ENCODE data around the gene KRT8. TPM values are rescaled to one million over a fixed set of nuclear protein-coding genes. Genes with fewer than 3 reads are reported as not detected.

Gene KRT8
- polyA plus RNA-seq, 1 of the 3 experiments (the other 2 are of a cell fraction): 49.4 TPM

DNA sequence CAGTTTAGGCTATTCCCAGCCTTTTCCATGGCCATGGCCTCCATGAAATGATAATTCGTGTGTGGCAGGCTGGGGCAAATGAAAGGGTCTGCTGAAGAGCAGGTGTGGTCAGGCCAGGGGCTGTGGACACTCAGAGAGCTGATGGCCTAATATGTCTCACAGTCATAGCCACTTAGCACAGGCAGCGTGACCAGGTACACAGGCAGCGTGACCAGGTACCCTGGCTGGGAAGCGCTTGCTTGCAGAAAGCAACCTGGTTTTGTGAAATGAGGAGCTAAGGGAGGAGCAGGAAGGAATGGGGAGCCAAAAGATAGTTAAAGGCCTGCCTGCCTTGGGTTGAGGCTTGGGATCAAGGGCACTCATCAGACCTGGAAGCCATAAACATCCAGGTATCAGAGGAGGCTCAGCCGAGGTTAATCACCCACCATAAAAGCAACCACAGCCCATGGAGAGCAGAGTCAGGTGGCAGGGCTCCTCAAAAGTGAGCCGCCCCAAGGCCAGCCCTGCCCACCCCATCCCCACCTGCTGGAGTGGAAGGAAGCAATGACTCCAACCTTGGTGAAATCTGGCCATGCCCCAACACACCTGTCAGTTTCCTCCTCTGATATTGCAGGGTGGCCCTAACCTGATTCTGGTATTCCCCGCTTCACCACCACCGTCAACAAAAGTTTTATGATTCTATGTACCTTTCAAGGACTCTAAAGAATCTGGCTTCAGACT lies 8.0 kb upstream of the KRT8 start:
- Histone ChIP-seq H3K9me2 (no peaks in the 10 kb centered on the region), H4K20me1 (ENCODE audit: insufficient read depth) (no peaks in the 10 kb centered on the region), H2AFZ (ENCODE audit: low read depth) (no peak overlapping the region), H3K36me3 (replicated peaks in 1 of 2; ENCODE audit: control insufficient read depth in 1 of 2, insufficient read depth in 2 of 2, low read length in 1 of 2) (no peaks in the 10 kb centered on the region), H3K4me2 (no peak overlapping the region), H3K27me3 (ENCODE audit: insufficient read depth) (no peaks in the 10 kb centered on the region), H3K4me1 (ENCODE audit: control insufficient read depth in 1 of 2, insufficient read depth in 2 of 2, low read depth in 1 of 2, low read length in 1 of 2) (peaks cover 0 to 13% of the 10 kb centered on the region in 2 experiments; a peak in 1 of 4 replicates), H3K27ac (ENCODE audit: low read depth in 2 of 2, low read length in 1 of 2) (no peak overlapping the region), H3F3A (replicated peaks; ENCODE audit: insufficient read depth) (peaks cover 3% of the 10 kb centered on the region), H3K79me2 (ENCODE audit: insufficient read depth) (no peaks in the 10 kb centered on the region), H3K9ac (no peak overlapping the region), H3K9me3 (no peaks in the 10 kb centered on the region), H3K4me3 (ENCODE audit: low read depth in 2 of 2, low read length in 1 of 2) (no peak overlapping the region)
- no peak for DNase-seq
- TF ChIP-seq, protein P1, sequence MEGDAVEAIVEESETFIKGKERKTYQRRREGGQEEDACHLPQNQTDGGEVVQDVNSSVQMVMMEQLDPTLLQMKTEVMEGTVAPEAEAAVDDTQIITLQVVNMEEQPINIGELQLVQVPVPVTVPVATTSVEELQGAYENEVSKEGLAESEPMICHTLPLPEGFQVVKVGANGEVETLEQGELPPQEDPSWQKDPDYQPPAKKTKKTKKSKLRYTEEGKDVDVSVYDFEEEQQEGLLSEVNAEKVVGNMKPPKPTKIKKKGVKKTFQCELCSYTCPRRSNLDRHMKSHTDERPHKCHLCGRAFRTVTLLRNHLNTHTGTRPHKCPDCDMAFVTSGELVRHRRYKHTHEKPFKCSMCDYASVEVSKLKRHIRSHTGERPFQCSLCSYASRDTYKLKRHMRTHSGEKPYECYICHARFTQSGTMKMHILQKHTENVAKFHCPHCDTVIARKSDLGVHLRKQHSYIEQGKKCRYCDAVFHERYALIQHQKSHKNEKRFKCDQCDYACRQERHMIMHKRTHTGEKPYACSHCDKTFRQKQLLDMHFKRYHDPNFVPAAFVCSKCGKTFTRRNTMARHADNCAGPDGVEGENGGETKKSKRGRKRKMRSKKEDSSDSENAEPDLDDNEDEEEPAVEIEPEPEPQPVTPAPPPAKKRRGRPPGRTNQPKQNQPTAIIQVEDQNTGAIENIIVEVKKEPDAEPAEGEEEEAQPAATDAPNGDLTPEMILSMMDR (IDR thresholded peaks at IDR 0.05): no peak
- TF ChIP-seq EZH2phosphoT487 (IDR thresholded peaks at IDR 0.05; ENCODE audit: borderline replicate concordance, low read depth): no peak
- TF ChIP-seq CHD2 (IDR thresholded peaks at IDR 0.05; ENCODE audit: low read length, partially characterized antibody): no peak
- TF ChIP-seq, protein P2, sequence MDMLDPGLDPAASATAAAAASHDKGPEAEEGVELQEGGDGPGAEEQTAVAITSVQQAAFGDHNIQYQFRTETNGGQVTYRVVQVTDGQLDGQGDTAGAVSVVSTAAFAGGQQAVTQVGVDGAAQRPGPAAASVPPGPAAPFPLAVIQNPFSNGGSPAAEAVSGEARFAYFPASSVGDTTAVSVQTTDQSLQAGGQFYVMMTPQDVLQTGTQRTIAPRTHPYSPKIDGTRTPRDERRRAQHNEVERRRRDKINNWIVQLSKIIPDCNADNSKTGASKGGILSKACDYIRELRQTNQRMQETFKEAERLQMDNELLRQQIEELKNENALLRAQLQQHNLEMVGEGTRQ (IDR thresholded peaks at IDR 0.05; ENCODE audit: borderline replicate concordance, low read depth, low read length): no peak
- no peak for TF ChIP-seq RCOR1 (IDR thresholded peaks at IDR 0.05; ENCODE audit: low read length)
- no peak for TF ChIP-seq MXI1 (IDR thresholded peaks at IDR 0.05; ENCODE audit: low read depth, low read length)
- TF ChIP-seq RXRA (IDR thresholded peaks at IDR 0.05; ENCODE audit: borderline replicate concordance, low read depth): no peak
- TF ChIP-seq, protein P3, sequence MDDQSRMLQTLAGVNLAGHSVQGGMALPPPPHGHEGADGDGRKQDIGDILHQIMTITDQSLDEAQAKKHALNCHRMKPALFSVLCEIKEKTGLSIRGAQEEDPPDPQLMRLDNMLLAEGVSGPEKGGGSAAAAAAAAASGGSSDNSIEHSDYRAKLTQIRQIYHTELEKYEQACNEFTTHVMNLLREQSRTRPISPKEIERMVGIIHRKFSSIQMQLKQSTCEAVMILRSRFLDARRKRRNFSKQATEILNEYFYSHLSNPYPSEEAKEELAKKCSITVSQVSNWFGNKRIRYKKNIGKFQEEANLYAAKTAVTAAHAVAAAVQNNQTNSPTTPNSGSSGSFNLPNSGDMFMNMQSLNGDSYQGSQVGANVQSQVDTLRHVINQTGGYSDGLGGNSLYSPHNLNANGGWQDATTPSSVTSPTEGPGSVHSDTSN (IDR thresholded peaks at IDR 0.05): no peak
- no peak for TF ChIP-seq RFX5 (IDR thresholded peaks at IDR 0.05; ENCODE audit: low read length)
- TF ChIP-seq JUND (IDR thresholded peaks at IDR 0.05): no peak
- TF ChIP-seq, protein P4, sequence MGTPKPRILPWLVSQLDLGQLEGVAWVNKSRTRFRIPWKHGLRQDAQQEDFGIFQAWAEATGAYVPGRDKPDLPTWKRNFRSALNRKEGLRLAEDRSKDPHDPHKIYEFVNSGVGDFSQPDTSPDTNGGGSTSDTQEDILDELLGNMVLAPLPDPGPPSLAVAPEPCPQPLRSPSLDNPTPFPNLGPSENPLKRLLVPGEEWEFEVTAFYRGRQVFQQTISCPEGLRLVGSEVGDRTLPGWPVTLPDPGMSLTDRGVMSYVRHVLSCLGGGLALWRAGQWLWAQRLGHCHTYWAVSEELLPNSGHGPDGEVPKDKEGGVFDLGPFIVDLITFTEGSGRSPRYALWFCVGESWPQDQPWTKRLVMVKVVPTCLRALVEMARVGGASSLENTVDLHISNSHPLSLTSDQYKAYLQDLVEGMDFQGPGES (IDR thresholded peaks at IDR 0.05; ENCODE audit: low read depth, low read length): no peak
- no peak for TF ChIP-seq FOSL2 (IDR thresholded peaks at IDR 0.05; ENCODE audit: borderline replicate concordance, low read depth)
- TF ChIP-seq, protein P5, sequence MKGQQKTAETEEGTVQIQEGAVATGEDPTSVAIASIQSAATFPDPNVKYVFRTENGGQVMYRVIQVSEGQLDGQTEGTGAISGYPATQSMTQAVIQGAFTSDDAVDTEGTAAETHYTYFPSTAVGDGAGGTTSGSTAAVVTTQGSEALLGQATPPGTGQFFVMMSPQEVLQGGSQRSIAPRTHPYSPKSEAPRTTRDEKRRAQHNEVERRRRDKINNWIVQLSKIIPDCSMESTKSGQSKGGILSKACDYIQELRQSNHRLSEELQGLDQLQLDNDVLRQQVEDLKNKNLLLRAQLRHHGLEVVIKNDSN (IDR thresholded peaks at IDR 0.05; ENCODE audit: borderline replicate concordance, low read depth): no peak
- no peak for TF ChIP-seq TCF12 (IDR thresholded peaks at IDR 0.05)
- TF ChIP-seq EP300 (IDR thresholded peaks at IDR 0.05; ENCODE audit: borderline replicate concordance in 1 of 2, low read depth in 1 of 2, low read length in 1 of 2): no peak
- no peak for TF ChIP-seq GABPA (IDR thresholded peaks at IDR 0.05; ENCODE audit: low read depth)
- TF ChIP-seq, protein P6, sequence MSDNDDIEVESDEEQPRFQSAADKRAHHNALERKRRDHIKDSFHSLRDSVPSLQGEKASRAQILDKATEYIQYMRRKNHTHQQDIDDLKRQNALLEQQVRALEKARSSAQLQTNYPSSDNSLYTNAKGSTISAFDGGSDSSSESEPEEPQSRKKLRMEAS (IDR thresholded peaks at IDR 0.05; ENCODE audit: low read depth): no peak
- WGBS (ENCODE audit: low lambda C conversion rate): 76% methylated on average over 7 of the region's 8 CpGs
- CTCF ChIA-PET: no interaction called here
- POLR2A ChIA-PET: no interaction called here

Data from SK-N-SH (cell line).